GM12878 (cell line): Measurements from ENCODE around the gene APC2. TPM values are rescaled to one million over a fixed set of nuclear protein-coding genes. Genes with fewer than 3 reads are reported as not detected.

Source experiments
- BRCA1 ChIP-seq: IDR thresholded peaks from 2 replicates; pipeline ENCODE4 v1.6.1; 2011; ENCODE audit warnings: low read depth, low read length, improper control_type of control experiment
- EGR1 ChIP-seq, 2 experiments: IDR thresholded peaks; 1 replicate in 1 of 2; 2 replicates in 1 of 2; pipeline ENCODE4 v1.6.1; 2011 to 2012; ENCODE audit warnings: low read depth in 2 of 2, low read length in 2 of 2, borderline replicate concordance in 1 of 2, mild to moderate bottlenecking in 1 of 2, moderate library complexity in 1 of 2
- FOS ChIP-seq: IDR thresholded peaks from 3 replicates; pipeline ENCODE4 v1.6.1; 2011; ENCODE audit warnings: borderline replicate concordance; ENCODE audit not compliant: insufficient read length; ENCODE audit errors: extremely low read depth
- MTA3 ChIP-seq: IDR thresholded peaks from 2 replicates; pipeline ENCODE4 v1.6.1; 2012; ENCODE audit warnings: low read length, inconsistent platforms, borderline replicate concordance
- PAX8 ChIP-seq: fragments of 450-650 bp; IDR thresholded peaks from 2 replicates; pipeline ENCODE4 v1.6.1; 2017; ENCODE audit warnings: mild to moderate bottlenecking, moderate library complexity
- POLR2AphosphoS5 ChIP-seq: IDR thresholded peaks from 2 replicates; pipeline ENCODE4 v1.6.1; 2011; ENCODE audit warnings: mild to moderate bottlenecking, low read length, inconsistent platforms
- RB1 ChIP-seq: fragments of 450-650 bp; formaldehyde crosslinking; IDR thresholded peaks from 2 replicates; pipeline ENCODE4 v1.6.1; 2017; ENCODE audit warnings: mild to moderate bottlenecking, borderline replicate concordance
- RUNX3 ChIP-seq: IDR thresholded peaks from 2 replicates; pipeline ENCODE4 v1.6.1; 2012; ENCODE audit warnings: low read length, inconsistent platforms
- TCF12 ChIP-seq: IDR thresholded peaks from 2 replicates; pipeline ENCODE4 v1.6.1; 2011; ENCODE audit warnings: low read depth, mild to moderate bottlenecking, low read length
- TCF7 ChIP-seq: IDR thresholded peaks from 2 replicates; pipeline ENCODE4 v1.6.1; 2014; ENCODE audit warnings: antibody characterized with exemption, borderline replicate concordance
- WRNIP1 ChIP-seq: IDR thresholded peaks from 2 replicates; pipeline ENCODE4 v1.6.1; 2011; ENCODE audit warnings: low read depth, low read length, improper control_type of control experiment, borderline replicate concordance
- ZNF217 ChIP-seq: fragments of 450-650 bp; IDR thresholded peaks from 2 replicates; pipeline ENCODE4 v1.6.1; 2017; ENCODE audit warnings: antibody characterized with exemption, mild to moderate bottlenecking
- ZNF384 ChIP-seq: IDR thresholded peaks from 2 replicates; pipeline ENCODE4 v1.6.1; 2012; ENCODE audit warnings: low read depth, mild to moderate bottlenecking, low read length, improper control_type of control experiment, borderline replicate concordance
- polyA plus RNA-seq, 11 experiments: library from polyadenylated mRNA; depleted of rRNA in 4 of 11; unstranded in 6 of 11; stranded (reverse) in 5 of 11; fragments of >200 nt; fragmentation: Nextera tagmentation in 4 of 11; fragmentation: Illumina TruSeq in 1 of 11; extraction: Ambion mirVana in 4 of 11; extraction: Trizol in 1 of 11; gene quantifications; 1 replicate in 1 of 11; 2 replicates in 10 of 11; pipeline versions ENCODE4 v1.2.1 to v1.2.3, GENCODE V29; 2011 to 2016; ENCODE audit warnings: inconsistent platforms in 2 of 11, missing spikeins in 2 of 11, low read depth in 1 of 11
- total RNA-seq, 4 experiments: library from RNA; depleted of rRNA in 3 of 4; stranded (reverse); fragments of >200 nt in 3 of 4; fragmentation: Illumina TruSeq in 1 of 4; extraction: Trizol in 1 of 4; gene quantifications; 2 replicates each; pipeline versions ENCODE4 v1.2.1 to v1.2.3, GENCODE V29; 2013 to 2021
- TF ChIP-seq, protein P1 (sequence below): IDR thresholded peaks from 2 replicates; pipeline ENCODE4 v1.6.1; 2012; ENCODE audit warnings: mild to moderate bottlenecking, low read depth, low read length
- TF ChIP-seq, protein P2 (sequence below): fragments of 450-650 bp; IDR thresholded peaks from 2 replicates; pipeline ENCODE4 v1.6.1; 2017; ENCODE audit warnings: mild to moderate bottlenecking, low read depth, inconsistent platforms; ENCODE audit not compliant: poor library complexity, severe bottlenecking
- TF ChIP-seq, protein P3 (sequence below): fragments of 450-650 bp; formaldehyde crosslinking; IDR thresholded peaks from 2 replicates; pipeline ENCODE4 v1.4.0; 2022; ENCODE audit warnings: mild to moderate bottlenecking, moderate library complexity
- TF ChIP-seq, protein P4 (sequence below): fragments of 450-650 bp; IDR thresholded peaks from 2 replicates; pipeline ENCODE4 v1.6.1; 2018; ENCODE audit warnings: borderline replicate concordance, mild to moderate bottlenecking; ENCODE audit not compliant: partially characterized antibody

Gene APC2
- total and polyA plus RNA-seq, 10 of the 15 experiments (the other 5 are each of a cell fraction or from before 2014, with no cell fraction given) = under 0.01 to 0.73 (median 0.04) TPM; not detected in 5

DNA sequence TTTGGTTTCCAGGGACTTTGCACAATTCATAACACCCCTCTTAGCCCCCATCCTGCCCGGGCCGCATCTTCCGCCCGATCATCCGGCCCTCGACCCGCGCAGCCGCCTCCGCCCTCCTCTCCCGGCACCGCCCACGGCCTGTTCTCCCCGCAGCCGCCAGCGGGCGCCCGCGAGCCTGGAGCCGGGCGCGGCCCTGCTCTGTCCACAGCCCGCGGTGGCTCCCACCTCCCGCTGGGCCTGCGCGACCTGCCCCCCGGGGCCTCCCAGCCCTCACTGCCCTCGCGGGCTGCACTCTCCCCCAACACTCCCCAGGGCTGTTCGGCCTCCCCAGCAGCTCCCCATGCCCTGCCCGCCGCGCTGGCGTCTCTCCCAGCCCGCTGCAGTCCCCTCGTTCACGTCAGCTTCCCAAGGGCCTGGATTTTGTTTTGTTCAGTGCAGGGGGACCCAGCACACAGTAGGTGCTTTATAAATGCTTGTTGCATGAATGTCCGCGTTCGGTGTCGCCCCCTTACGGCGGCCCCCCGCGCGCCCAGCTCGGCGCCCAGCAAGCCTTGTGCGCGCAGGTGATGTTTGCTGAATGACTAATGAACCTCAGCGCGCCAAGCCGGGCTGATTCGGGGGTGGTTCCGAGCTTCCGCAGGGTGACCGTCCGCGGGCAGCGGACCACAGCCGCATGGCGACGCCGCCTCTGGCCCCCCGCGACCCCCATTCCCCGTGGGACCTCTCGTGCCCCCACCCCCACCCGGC lies 4.6 kb upstream of the APC2 start (continued):
- TF ChIP-seq FOS (no peak), TCF12 (no peak), WRNIP1 (no peak), MTA3 (no peak), RB1 (peak; percentile 89; the same call in 1 of the 2 replicates), POLR2AphosphoS5 (no peak), BRCA1 (no peak), ZNF217 (0 out of 2 replicates have a peak, but pooled peaks have one; percentile 50), EGR1 (IDR thresholded peaks at IDR 0.05; ENCODE audit: borderline replicate concordance in 1 of 2, low read depth in 2 of 2, low read length in 2 of 2) (peak; percentile 26 to 99), RUNX3 (peak; percentile 58; the same call in 1 of the 2 replicates), ZNF384 (no peak), TCF7 (no peak), PAX8 (no peak)
- TF ChIP-seq, protein P1, sequence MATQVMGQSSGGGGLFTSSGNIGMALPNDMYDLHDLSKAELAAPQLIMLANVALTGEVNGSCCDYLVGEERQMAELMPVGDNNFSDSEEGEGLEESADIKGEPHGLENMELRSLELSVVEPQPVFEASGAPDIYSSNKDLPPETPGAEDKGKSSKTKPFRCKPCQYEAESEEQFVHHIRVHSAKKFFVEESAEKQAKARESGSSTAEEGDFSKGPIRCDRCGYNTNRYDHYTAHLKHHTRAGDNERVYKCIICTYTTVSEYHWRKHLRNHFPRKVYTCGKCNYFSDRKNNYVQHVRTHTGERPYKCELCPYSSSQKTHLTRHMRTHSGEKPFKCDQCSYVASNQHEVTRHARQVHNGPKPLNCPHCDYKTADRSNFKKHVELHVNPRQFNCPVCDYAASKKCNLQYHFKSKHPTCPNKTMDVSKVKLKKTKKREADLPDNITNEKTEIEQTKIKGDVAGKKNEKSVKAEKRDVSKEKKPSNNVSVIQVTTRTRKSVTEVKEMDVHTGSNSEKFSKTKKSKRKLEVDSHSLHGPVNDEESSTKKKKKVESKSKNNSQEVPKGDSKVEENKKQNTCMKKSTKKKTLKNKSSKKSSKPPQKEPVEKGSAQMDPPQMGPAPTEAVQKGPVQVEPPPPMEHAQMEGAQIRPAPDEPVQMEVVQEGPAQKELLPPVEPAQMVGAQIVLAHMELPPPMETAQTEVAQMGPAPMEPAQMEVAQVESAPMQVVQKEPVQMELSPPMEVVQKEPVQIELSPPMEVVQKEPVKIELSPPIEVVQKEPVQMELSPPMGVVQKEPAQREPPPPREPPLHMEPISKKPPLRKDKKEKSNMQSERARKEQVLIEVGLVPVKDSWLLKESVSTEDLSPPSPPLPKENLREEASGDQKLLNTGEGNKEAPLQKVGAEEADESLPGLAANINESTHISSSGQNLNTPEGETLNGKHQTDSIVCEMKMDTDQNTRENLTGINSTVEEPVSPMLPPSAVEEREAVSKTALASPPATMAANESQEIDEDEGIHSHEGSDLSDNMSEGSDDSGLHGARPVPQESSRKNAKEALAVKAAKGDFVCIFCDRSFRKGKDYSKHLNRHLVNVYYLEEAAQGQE = 0 out of 2 replicates have a peak, but pooled peaks have one; percentile 27
- TF ChIP-seq, protein P2, sequence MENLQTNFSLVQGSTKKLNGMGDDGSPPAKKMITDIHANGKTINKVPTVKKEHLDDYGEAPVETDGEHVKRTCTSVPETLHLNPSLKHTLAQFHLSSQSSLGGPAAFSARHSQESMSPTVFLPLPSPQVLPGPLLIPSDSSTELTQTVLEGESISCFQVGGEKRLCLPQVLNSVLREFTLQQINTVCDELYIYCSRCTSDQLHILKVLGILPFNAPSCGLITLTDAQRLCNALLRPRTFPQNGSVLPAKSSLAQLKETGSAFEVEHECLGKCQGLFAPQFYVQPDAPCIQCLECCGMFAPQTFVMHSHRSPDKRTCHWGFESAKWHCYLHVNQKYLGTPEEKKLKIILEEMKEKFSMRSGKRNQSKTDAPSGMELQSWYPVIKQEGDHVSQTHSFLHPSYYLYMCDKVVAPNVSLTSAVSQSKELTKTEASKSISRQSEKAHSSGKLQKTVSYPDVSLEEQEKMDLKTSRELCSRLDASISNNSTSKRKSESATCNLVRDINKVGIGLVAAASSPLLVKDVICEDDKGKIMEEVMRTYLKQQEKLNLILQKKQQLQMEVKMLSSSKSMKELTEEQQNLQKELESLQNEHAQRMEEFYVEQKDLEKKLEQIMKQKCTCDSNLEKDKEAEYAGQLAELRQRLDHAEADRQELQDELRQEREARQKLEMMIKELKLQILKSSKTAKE = no peak
- TF ChIP-seq, protein P3, sequence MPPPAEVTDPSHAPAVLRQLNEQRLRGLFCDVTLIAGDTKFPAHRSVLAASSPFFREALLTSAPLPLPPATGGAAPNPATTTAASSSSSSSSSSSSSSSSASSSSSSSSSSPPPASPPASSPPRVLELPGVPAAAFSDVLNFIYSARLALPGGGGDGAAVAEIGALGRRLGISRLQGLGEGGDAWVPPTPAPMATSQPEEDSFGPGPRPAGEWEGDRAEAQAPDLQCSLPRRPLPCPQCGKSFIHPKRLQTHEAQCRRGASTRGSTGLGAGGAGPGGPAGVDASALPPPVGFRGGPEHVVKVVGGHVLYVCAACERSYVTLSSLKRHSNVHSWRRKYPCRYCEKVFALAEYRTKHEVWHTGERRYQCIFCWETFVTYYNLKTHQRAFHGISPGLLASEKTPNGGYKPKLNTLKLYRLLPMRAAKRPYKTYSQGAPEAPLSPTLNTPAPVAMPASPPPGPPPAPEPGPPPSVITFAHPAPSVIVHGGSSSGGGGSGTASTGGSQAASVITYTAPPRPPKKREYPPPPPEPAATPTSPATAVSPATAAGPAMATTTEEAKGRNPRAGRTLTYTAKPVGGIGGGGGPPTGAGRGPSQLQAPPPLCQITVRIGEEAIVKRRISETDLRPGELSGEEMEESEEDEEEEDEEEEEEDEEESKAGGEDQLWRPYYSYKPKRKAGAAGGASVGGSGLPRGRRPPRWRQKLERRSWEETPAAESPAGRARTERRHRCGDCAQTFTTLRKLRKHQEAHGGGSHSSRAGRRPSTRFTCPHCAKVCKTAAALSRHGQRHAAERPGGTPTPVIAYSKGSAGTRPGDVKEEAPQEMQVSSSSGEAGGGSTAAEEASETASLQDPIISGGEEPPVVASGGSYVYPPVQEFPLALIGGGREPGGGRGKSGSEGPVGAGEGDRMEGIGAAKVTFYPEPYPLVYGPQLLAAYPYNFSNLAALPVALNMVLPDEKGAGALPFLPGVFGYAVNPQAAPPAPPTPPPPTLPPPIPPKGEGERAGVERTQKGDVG (CRISPR knock-in tag) = no peak
- TF ChIP-seq, protein P4, sequence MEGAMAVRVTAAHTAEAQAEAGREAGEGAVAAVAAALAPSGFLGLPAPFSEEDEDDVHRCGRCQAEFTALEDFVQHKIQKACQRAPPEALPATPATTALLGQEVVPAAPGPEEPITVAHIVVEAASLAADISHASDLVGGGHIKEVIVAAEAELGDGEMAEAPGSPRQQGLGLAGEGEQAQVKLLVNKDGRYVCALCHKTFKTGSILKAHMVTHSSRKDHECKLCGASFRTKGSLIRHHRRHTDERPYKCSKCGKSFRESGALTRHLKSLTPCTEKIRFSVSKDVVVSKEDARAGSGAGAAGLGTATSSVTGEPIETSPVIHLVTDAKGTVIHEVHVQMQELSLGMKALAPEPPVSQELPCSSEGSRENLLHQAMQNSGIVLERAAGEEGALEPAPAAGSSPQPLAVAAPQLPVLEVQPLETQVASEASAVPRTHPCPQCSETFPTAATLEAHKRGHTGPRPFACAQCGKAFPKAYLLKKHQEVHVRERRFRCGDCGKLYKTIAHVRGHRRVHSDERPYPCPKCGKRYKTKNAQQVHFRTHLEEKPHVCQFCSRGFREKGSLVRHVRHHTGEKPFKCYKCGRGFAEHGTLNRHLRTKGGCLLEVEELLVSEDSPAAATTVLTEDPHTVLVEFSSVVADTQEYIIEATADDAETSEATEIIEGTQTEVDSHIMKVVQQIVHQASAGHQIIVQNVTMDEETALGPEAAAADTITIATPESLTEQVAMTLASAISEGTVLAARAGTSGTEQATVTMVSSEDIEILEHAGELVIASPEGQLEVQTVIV = no peak
